H9 (cell line): ENCODE data around the gene HEMGN. TPM values are rescaled to one million over a fixed set of nuclear protein-coding genes. Genes with fewer than 3 reads are reported as not detected.

Source experiments
- DNase-seq: peaks from one replicate; pipeline ENCODE4 v3.0.0-alpha.2; 2017
- H2AFZ ChIP-seq: one replicate; pipeline ENCODE4 v1.6.1; 2013; ENCODE audit warnings: mild to moderate bottlenecking, low read length, control low read depth, moderate library complexity
- H2AK5ac ChIP-seq: 2 replicates; pipeline ENCODE4 v1.6.1; 2013; ENCODE audit warnings: low read length, control low read depth, mixed read lengths; ENCODE audit not compliant: insufficient read length
- H2BK120ac ChIP-seq: one replicate; pipeline ENCODE4 v1.6.1; 2013; ENCODE audit warnings: low read depth, mild to moderate bottlenecking, low read length, control low read depth, inconsistent platforms; ENCODE audit not compliant: poor library complexity, severe bottlenecking
- H2BK12ac ChIP-seq: 2 replicates; pipeline ENCODE4 v1.6.1; 2013; ENCODE audit warnings: low read length, control low read depth, mixed read lengths, low read depth; ENCODE audit not compliant: insufficient read length
- H2BK15ac ChIP-seq: 2 replicates; pipeline ENCODE4 v1.6.1; 2013; ENCODE audit warnings: low read depth, low read length, control low read depth
- H2BK20ac ChIP-seq: one replicate; pipeline ENCODE4 v1.6.1; 2013; ENCODE audit warnings: low read depth, mild to moderate bottlenecking, low read length, control low read depth, inconsistent platforms; ENCODE audit not compliant: poor library complexity, severe bottlenecking
- H2BK5ac ChIP-seq: 2 replicates; pipeline ENCODE4 v1.6.1; 2013; ENCODE audit warnings: low read length, control low read depth, mixed read lengths; ENCODE audit not compliant: insufficient read length
- H3K14ac ChIP-seq: 2 replicates; pipeline ENCODE4 v1.6.1; 2013; ENCODE audit warnings: low read length, control low read depth; ENCODE audit not compliant: insufficient read depth
- H3K18ac ChIP-seq: 2 replicates; pipeline ENCODE4 v1.6.1; 2013; ENCODE audit warnings: low read depth, mild to moderate bottlenecking, mixed read lengths, low read length, control low read depth; ENCODE audit not compliant: insufficient read length
- H3K23ac ChIP-seq: 2 replicates; pipeline ENCODE4 v1.6.1; 2013; ENCODE audit warnings: low read length, control low read depth, mixed read lengths, low read depth; ENCODE audit not compliant: insufficient read length
- H3K23me2 ChIP-seq: 2 replicates; pipeline ENCODE4 v1.6.1; 2013; ENCODE audit warnings: low read depth, mild to moderate bottlenecking, mixed read lengths, low read length, control low read depth; ENCODE audit not compliant: insufficient read length, poor library complexity, severe bottlenecking
- H3K27ac ChIP-seq: 2 replicates; pipeline ENCODE4 v1.5.1; 2013; ENCODE audit warnings: low read length, control low read depth, mixed read lengths, low read depth; ENCODE audit not compliant: insufficient read length
- H3K27me3 ChIP-seq: 2 replicates; pipeline ENCODE4 v1.6.1; 2013; ENCODE audit warnings: low read length, control low read depth, inconsistent platforms; ENCODE audit not compliant: insufficient read depth
- H3K4ac ChIP-seq: 2 replicates; pipeline ENCODE4 v1.6.1; 2013; ENCODE audit warnings: low read depth, mild to moderate bottlenecking, control low read depth, inconsistent platforms, low read length, moderate library complexity
- H3K4me1 ChIP-seq: 2 replicates; pipeline ENCODE4 v1.6.1; 2013; ENCODE audit warnings: low read length, control low read depth, inconsistent platforms; ENCODE audit not compliant: insufficient read depth
- H3K4me2 ChIP-seq: 2 replicates; pipeline ENCODE4 v1.6.1; 2013; ENCODE audit warnings: low read length, control low read depth, mixed read lengths; ENCODE audit not compliant: insufficient read length, insufficient read depth
- H3K56ac ChIP-seq: 2 replicates; pipeline ENCODE4 v1.6.1; 2013; ENCODE audit warnings: low read depth, mild to moderate bottlenecking, mixed read lengths, low read length, control low read depth; ENCODE audit not compliant: insufficient read length
- H3K79me1 ChIP-seq: 2 replicates; pipeline ENCODE4 v1.6.1; 2013; ENCODE audit warnings: low read depth, mild to moderate bottlenecking, moderate library complexity, low read length, control low read depth, inconsistent platforms; ENCODE audit not compliant: insufficient read depth, poor library complexity, severe bottlenecking
- H3K79me2 ChIP-seq: 2 replicates; pipeline ENCODE4 v1.6.1; 2013; ENCODE audit warnings: low read length, control low read depth, inconsistent platforms; ENCODE audit not compliant: insufficient read depth
- H3K9ac ChIP-seq: 2 replicates; pipeline ENCODE4 v1.6.1; 2013; ENCODE audit warnings: low read length, control low read depth, mixed read lengths; ENCODE audit not compliant: insufficient read length; ENCODE audit errors: extremely low read depth
- H3K9me3 ChIP-seq: one replicate; pipeline ENCODE4 v1.6.1; 2013; ENCODE audit warnings: low read depth, low read length, inconsistent platforms; ENCODE audit not compliant: control insufficient read depth
- H3T11ph ChIP-seq: one replicate; pipeline ENCODE4 v1.6.1; 2013; ENCODE audit warnings: mild to moderate bottlenecking, low read length, control low read depth, inconsistent platforms
- H4K20me1 ChIP-seq: one replicate; pipeline ENCODE4 v1.6.1; 2013; ENCODE audit not compliant: control insufficient read depth, insufficient read length, insufficient read depth
- H4K5ac ChIP-seq: 2 replicates; pipeline ENCODE4 v1.6.1; 2013; ENCODE audit warnings: low read depth, mild to moderate bottlenecking, mixed read lengths, low read length, control low read depth; ENCODE audit not compliant: insufficient read length
- H4K8ac ChIP-seq: replicated peaks from 2 replicates; pipeline ENCODE4 v1.6.1; 2013; ENCODE audit warnings: low read length, control low read depth, mixed read lengths, low read depth; ENCODE audit not compliant: insufficient read length
- H4K91ac ChIP-seq: 2 replicates; pipeline ENCODE4 v1.6.1; 2013; ENCODE audit warnings: low read depth, mild to moderate bottlenecking, moderate library complexity, mixed read lengths, low read length, control low read depth; ENCODE audit not compliant: insufficient read length
- H3K27ac Mint-ChIP-seq, 3 experiments: 2 replicates in 2 of 3; 3 replicates in 1 of 3; pipeline ENCODE4 v1.8.0; 2020 to 2021; ENCODE audit warnings: mixed read lengths in 3 of 3, mild to moderate bottlenecking in 1 of 3, moderate library complexity in 1 of 3
- H3K27me3 Mint-ChIP-seq: 2 replicates; pipeline ENCODE4 v1.8.0; 2021; ENCODE audit warnings: low read depth, mild to moderate bottlenecking, moderate library complexity, mixed read lengths
- H3K36me3 Mint-ChIP-seq, 3 experiments: 2 replicates in 2 of 3; 3 replicates in 1 of 3; pipeline ENCODE4 v1.8.0; 2020 to 2021; ENCODE audit warnings: low read depth in 3 of 3, mixed read lengths in 3 of 3; ENCODE audit not compliant: insufficient read depth in 1 of 3
- H3K4me1 Mint-ChIP-seq, 2 experiments: 2 replicates each; pipeline ENCODE4 v1.8.0; 2020; ENCODE audit warnings: mixed read lengths in 2 of 2
- H3K4me3 Mint-ChIP-seq, 2 experiments: 2 replicates in 1 of 2; 3 replicates in 1 of 2; pipeline ENCODE4 v1.8.0; 2020 to 2021; ENCODE audit warnings: mild to moderate bottlenecking in 2 of 2, mixed read lengths in 2 of 2, moderate library complexity in 1 of 2
- H3K9me3 Mint-ChIP-seq, 2 experiments: 2 replicates in 1 of 2; 3 replicates in 1 of 2; pipeline ENCODE4 v1.8.0; 2020; ENCODE audit warnings: mild to moderate bottlenecking in 2 of 2, mixed read lengths in 2 of 2, moderate library complexity in 1 of 2
- CTCF ChIP-seq: fragments of 200-600 bp; sonication (generic); conservative IDR thresholded peaks from 3 replicates; pipeline ENCODE4 v1.8.0; 2021; ENCODE audit warnings: antibody characterized with exemption, mild to moderate bottlenecking
- WGBS: extraction: QIAGEN DNeasy Blood & Tissue Kit; methylation state at CpG from one replicate; pipeline ENCODE4 v1.1.7; 2013; ENCODE audit warnings: missing lambda C conversion rate, low lambda C conversion rate, mixed read lengths; ENCODE audit not compliant: insufficient read length; ENCODE audit errors: extremely low coverage; 5-methylcytosine and 5-hydroxymethylcytosine counted together
- total RNA-seq: library from RNA; stranded (reverse); gene quantifications from 2 replicates; pipeline ENCODE4 v1.2.1, GENCODE V29; 2021

HEMGN gene
- total RNA-seq, 1 experiment from 2014 or later = not detected

DNA sequence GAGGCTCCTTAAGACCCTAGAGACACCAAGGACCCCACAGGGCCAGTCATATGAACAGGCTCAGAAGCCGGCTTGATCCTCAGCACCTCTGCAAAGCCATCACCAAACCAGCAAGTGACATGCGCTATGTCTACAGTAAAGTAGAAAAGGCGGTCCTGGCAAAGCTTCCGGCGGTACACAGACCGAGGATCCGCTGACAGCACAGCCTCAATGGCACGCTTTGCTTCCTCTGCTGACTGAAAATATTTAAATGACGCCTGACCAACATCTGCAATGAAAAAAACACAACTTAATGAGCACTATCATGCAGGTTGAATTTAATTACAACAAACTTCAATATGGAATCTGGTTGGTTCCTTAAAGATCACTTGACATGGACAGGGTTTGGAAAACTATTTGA is 33.2 kb downstream of the HEMGN start:
- no peak overlapping the region for H3K4me3 Mint-ChIP-seq
- TF ChIP-seq CTCF = no peak

More for the DNA sequence above, 33.2 kb downstream of the HEMGN start:
- Histone ChIP-seq H2BK120ac (no peak overlapping the region), H3K14ac (no peak overlapping the region), H3K18ac (no peak overlapping the region), H3K23me2 (no peaks in the 10 kb centered on the region), H3K9me3 (no peaks in the 10 kb centered on the region), H3K9ac (no peak overlapping the region), H3K23ac (no peak overlapping the region), H3K4ac (no peak overlapping the region), H4K20me1 (no peaks in the 10 kb centered on the region), H4K5ac (no peak overlapping the region), H3K4me1 (no peaks in the 10 kb centered on the region), H3K27ac (no peak overlapping the region), H3K56ac (no peak overlapping the region), H3K4me2 (no peak overlapping the region), H2BK5ac (no peak overlapping the region), H4K91ac (no peak overlapping the region), H3K79me2 (no peaks in the 10 kb centered on the region), H3K27me3 (no peaks in the 10 kb centered on the region), H2BK20ac (no peak overlapping the region), H2AFZ (no peak overlapping the region), H4K8ac (no peak overlapping the region), H2AK5ac (no peak overlapping the region), H2BK15ac (no peak overlapping the region), H3K79me1 (no peaks in the 10 kb centered on the region), H3T11ph (no peak overlapping the region), H2BK12ac (no peak overlapping the region)
- Mint-ChIP-seq H3K27me3 (no peaks in the 10 kb centered on the region), H3K4me1 (no peaks in the 10 kb centered on the region), H3K27ac (no peak overlapping the region), H3K36me3 (peaks cover 0 to 7% (median 0%) of the 10 kb centered on the region in 3 experiments; a peak in 2 of 7 replicates), H3K9me3 (no peaks in the 10 kb centered on the region)
- DNase-seq = no peak
- WGBS = no CpG with 5 or more reads among the region's 9 CpGs
